ENCODE data around the gene COL4A2. TPM values are rescaled to one million over a fixed set of nuclear protein-coding genes. Genes with fewer than 3 reads are reported as not detected.

The COL4A2 gene
- total RNA-seq, 4 donors from 2014 or later = 419 to 931 (median 555) TPM

DNA sequence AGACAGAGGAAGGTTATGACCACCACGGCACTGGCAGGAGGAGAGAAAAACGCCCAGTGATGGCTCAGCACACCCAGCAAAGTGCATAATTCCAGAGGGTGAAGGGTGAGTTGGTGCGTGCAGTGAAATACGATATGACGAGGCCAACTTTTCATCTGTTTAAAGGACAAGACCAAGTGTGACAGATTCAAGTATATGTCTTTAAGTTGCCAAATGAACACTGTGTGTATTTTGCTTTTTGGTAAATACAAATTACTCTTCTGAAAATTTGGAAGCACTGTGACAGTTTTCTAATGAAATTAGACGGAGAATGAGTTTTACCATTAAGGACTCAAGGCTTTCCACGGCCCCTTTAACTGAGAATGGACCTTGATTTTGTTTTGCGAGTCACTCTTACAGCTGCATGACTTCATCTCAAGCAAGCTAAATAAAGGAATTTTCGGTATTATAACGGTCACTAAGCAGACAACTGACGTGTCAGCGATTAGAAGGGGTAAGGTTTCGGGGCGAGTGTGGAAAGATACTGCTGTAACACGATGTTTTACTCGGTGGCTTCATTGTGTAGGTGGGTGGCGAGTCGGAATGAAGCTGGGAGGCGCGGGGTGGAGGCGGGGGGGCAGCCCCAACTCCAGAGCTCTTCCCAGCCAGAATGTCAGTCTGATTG lies 22.8 kb downstream of the COL4A2 start:
- 46% methylated on average over 21 of the region's 21 CpGs for WGBS
- DNase-seq (ENCODE audit: extremely low spot score) = no peak
- peaks cover 0 to 53% (median 0%) of the 10 kb centered on the region in 4 donors for H3K36me3 ChIP-seq
- H3K4me1 ChIP-seq = peaks cover 66 to 100% (median 97%) of the 10 kb centered on the region in 4 donors
- H3K9me3 ChIP-seq = no peaks in the 10 kb centered on the region
- no peaks in the 10 kb centered on the region for H3K27me3 ChIP-seq
- H3K4me3 ChIP-seq = peak overlapping the region; percentile 15 to 41 (median 31)
- intact Hi-C loops (cut with DNase I) = no loop called here
- H3K27ac ChIP-seq (replicated peaks in 1 of 4) = peak overlapping the region; percentile 80 to 98 (median 92)
- TF ChIP-seq POLR2A (IDR thresholded peaks at IDR 0.05; ENCODE audit: low read depth) (no peak), POLR2AphosphoS5 (IDR thresholded peaks at IDR 0.05) (peak in 1 of 2 donors; percentile 64), EP300 (IDR thresholded peaks at IDR 0.05) (no peak)
- TF ChIP-seq, protein P1, sequence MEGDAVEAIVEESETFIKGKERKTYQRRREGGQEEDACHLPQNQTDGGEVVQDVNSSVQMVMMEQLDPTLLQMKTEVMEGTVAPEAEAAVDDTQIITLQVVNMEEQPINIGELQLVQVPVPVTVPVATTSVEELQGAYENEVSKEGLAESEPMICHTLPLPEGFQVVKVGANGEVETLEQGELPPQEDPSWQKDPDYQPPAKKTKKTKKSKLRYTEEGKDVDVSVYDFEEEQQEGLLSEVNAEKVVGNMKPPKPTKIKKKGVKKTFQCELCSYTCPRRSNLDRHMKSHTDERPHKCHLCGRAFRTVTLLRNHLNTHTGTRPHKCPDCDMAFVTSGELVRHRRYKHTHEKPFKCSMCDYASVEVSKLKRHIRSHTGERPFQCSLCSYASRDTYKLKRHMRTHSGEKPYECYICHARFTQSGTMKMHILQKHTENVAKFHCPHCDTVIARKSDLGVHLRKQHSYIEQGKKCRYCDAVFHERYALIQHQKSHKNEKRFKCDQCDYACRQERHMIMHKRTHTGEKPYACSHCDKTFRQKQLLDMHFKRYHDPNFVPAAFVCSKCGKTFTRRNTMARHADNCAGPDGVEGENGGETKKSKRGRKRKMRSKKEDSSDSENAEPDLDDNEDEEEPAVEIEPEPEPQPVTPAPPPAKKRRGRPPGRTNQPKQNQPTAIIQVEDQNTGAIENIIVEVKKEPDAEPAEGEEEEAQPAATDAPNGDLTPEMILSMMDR (IDR thresholded peaks at IDR 0.05) = no peak

DNA sequence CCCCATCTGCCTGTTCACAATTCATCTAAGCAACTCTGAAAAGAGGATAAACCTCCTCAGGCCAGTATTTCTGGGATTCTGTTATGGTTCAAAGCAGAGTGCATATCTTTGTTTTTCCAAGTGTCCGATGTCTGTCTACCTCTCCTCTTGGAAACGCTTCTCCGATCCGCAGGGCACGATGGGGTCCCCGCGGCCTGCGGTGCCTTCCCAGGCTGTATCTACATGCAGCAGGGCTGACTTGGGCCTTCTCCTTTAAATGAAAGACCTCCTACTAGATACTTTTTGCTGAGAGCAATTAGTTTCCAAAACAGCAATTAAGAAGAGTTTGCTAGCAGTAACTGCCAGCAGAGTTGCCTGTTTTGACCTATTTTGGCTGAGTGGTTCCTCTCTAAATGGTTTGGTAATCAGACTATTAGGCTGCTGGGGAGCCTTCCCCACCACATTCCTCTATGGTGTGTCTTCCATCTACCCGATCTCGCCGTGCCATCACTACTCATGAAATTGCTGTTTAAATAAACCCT lies 23.5 kb downstream of the COL4A2 start:
- peaks cover 0 to 58% (median 0%) of the 10 kb centered on the region in 4 donors for H3K36me3 ChIP-seq
- H3K4me1 ChIP-seq = peaks cover 70 to 100% (median 97%) of the 10 kb centered on the region in 4 donors
- peak overlapping the region; percentile 80 to 98 (median 92) for H3K27ac ChIP-seq (replicated peaks in 1 of 4)
- no peaks in the 10 kb centered on the region for H3K27me3 ChIP-seq
- TF ChIP-seq POLR2AphosphoS5 (IDR thresholded peaks at IDR 0.05) = no peak
- TF ChIP-seq, protein P1 (IDR thresholded peaks at IDR 0.05) = no peak
- TF ChIP-seq POLR2A (IDR thresholded peaks at IDR 0.05; ENCODE audit: low read depth) = no peak
- intact Hi-C loops (cut with DNase I) = no loop called here
- H3K9me3 ChIP-seq = no peaks in the 10 kb centered on the region
- DNase-seq (ENCODE audit: extremely low spot score) = no peak
- peak overlapping the region; percentile 15 to 41 (median 31) for H3K4me3 ChIP-seq
- 62% methylated on average over 11 of the region's 11 CpGs for WGBS

DNA sequence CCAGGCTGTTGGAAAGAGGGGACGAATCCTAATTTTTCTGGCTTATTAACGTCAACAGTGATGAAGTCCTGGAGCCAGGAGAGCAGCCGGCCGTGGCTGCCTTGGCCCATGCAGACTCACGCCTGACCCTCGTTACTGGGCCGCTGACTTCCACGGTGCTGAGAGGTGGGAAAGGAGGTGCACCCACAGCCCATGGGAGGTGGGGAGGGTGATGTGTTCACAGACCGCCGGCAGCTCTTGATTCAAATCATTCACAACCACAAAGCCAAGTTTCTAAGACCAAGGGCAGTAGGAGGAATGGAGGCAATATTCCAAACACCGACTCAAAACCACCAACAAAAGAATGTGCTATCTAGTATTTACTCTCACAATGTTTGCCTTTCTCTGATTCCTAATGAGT lies 24.3 kb downstream of the COL4A2 start:
- DNase-seq (ENCODE audit: extremely low spot score) = no peak
- peaks cover 0 to 58% (median 0%) of the 10 kb centered on the region in 4 donors for H3K36me3 ChIP-seq
- peaks cover 72 to 100% (median 97%) of the 10 kb centered on the region in 4 donors for H3K4me1 ChIP-seq
- no peaks in the 10 kb centered on the region for H3K27me3 ChIP-seq
- intact Hi-C loops (cut with DNase I) = no loop called here
- TF ChIP-seq EP300 (IDR thresholded peaks at IDR 0.05) = no peak
- TF ChIP-seq POLR2A (IDR thresholded peaks at IDR 0.05; ENCODE audit: low read depth) = no peak
- TF ChIP-seq, protein P1 (IDR thresholded peaks at IDR 0.05) = no peak
- peak in 1 of 2 donors; percentile 37 for TF ChIP-seq POLR2AphosphoS5 (IDR thresholded peaks at IDR 0.05)
- 24% methylated on average over 9 of the region's 11 CpGs for WGBS
- no peaks in the 10 kb centered on the region for H3K9me3 ChIP-seq
- peak overlapping the region in 1 of 4 donors; percentile 10 for H3K4me3 ChIP-seq
- H3K27ac ChIP-seq (replicated peaks in 1 of 4) = peak overlapping the region; percentile 80 to 98 (median 92)

DNA sequence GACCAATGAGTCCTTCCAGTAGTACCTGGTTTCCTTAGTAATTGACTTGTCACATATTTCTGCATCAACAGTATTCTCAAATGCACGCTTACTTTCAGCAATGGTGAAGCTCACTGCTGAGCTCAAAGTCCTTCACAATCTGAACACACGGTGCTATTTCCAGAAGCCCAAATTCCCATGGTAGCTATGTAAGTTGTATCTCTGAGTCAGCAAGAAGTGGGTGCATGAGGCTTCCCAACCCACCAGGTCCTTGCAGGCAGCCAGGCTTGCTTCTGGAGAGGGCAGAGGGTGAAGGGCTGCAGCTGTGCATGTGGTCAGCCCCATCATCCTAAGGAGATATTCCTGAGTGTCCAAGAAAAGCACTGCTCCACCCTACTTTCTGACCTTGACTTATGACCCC lies 25.7 kb downstream of the COL4A2 start:
- WGBS = 68% methylated on average over 2 of the region's 2 CpGs
- Histone ChIP-seq H3K27ac (replicated peaks in 1 of 4) (peak overlapping the region; percentile 91 to 98 (median 92)), H3K36me3 (peaks cover 0 to 58% (median 0%) of the 10 kb centered on the region in 4 donors), H3K4me3 (no peak overlapping the region), H3K27me3 (no peaks in the 10 kb centered on the region), H3K9me3 (no peaks in the 10 kb centered on the region), H3K4me1 (peaks cover 72 to 100% (median 97%) of the 10 kb centered on the region in 4 donors)
- intact Hi-C loops (cut with DNase I) = no loop called here
- TF ChIP-seq POLR2AphosphoS5 (IDR thresholded peaks at IDR 0.05) (no peak), POLR2A (IDR thresholded peaks at IDR 0.05; ENCODE audit: low read depth) (no peak), EP300 (IDR thresholded peaks at IDR 0.05) (no peak)
- TF ChIP-seq, protein P1 (IDR thresholded peaks at IDR 0.05) = no peak
- no peak for DNase-seq (ENCODE audit: extremely low spot score)

Measured in esophagus muscularis mucosa (tissue), 4 donors.